ENCODE measurements around the gene CYP17A1.
"Not testable (repeated sequence)": the region's sequence is repeated elsewhere in the genome, so short reads cannot be mapped to it uniquely, and the experiment has no call there.

The CYP17A1 gene, protein sequence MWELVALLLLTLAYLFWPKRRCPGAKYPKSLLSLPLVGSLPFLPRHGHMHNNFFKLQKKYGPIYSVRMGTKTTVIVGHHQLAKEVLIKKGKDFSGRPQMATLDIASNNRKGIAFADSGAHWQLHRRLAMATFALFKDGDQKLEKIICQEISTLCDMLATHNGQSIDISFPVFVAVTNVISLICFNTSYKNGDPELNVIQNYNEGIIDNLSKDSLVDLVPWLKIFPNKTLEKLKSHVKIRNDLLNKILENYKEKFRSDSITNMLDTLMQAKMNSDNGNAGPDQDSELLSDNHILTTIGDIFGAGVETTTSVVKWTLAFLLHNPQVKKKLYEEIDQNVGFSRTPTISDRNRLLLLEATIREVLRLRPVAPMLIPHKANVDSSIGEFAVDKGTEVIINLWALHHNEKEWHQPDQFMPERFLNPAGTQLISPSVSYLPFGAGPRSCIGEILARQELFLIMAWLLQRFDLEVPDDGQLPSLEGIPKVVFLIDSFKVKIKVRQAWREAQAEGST

DNA sequence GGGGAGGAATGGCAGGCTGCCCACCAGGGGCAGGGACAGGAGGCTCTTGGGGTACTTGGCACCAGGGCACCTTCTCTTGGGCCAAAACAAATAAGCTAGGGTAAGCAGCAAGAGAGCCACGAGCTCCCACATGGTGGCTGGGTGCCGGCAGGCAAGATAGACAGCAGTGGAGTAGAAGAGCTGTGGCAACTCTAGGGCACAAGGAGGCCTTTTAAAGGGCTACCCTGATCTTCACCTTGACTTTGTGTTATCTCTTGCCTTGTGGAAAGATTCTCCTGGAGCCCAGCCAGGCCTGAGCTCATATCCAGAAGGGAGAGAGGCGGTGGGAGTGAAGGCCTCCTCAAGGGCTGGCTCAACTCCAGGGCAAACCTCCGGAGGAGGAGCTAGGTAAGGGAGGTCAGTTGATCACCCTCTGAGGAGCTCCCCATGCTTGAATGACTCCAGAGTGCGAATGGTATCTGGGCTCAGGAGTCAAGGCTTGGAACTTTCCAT is at the start of gene CYP17A1:
CYP17A1 (minus strand) TSS at position 184 of the 492 bp plus-strand sequence; CDS start at position 132, 52 bp downstream.
- no peak within 1 kb of the TSS for H3K27ac ChIP-seq
- DNase-seq (ENCODE audit: low read depth, low spot score), result no peak

DNA sequence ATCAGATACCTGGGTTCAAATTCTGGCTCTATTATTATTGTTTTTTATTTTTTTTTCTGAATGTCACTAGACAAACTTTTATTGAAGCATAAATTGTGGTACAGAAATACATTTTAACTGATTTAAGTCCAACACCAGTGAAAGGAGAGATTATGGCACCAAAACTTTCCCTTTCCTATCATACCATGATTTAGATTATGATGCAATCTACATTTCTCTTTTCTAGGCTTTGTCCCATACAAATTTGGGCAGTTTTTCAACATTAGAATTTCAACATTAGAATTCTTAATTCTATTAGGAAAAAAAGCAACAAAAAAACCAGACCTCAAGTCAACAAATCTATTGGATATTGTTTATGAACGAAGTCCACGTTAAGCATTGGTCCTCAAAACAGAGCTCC is 43.0 kb upstream of the CYP17A1 start:
- H3K27ac ChIP-seq, result no peak overlapping the region
- no peak for DNase-seq (ENCODE audit: low read depth, low spot score)

DNA sequence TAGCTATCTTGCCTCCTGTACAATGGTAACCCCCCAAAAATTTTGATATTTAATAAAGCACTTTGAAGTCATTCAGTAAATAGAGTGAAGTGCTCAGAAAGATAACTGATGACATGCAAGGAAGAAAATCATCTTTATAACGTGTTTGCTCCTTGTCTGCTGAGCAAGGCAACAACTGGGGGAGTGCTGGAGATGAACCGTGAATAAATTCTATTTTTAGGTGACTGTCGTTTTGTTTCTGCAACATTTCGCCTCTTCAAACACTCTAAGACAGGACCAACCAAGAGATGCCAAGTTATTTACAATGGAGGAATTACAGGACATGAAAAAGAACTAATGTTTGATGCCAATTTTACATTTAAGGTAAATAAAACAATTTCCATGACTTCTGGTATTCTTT is 41.4 kb upstream of the CYP17A1 start:
- no peak for DNase-seq (ENCODE audit: low read depth, low spot score)
- no peak overlapping the region for H3K27ac ChIP-seq

DNA sequence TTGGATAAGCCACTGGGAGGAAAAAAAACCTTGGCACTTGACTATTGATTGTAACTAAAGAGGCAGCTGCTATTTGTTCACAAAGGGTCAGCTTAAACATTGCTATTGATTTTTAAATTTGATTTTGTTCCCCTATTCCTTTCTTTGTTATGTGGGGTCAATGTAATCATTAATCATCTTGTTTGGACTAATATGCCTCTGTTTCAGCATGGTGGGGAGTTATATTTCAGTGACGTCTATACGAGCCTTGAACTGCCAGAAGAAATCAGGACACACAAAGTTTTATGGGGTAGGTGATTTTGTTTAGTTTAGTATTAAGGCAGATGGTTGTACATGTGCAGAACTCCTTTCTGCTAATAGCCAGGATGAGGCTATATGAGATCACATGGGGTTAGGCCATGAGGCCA is 39.5 kb upstream of the CYP17A1 start:
- DNase-seq (ENCODE audit: low read depth, low spot score), result no peak
- H3K27ac ChIP-seq, result no peak overlapping the region

DNA sequence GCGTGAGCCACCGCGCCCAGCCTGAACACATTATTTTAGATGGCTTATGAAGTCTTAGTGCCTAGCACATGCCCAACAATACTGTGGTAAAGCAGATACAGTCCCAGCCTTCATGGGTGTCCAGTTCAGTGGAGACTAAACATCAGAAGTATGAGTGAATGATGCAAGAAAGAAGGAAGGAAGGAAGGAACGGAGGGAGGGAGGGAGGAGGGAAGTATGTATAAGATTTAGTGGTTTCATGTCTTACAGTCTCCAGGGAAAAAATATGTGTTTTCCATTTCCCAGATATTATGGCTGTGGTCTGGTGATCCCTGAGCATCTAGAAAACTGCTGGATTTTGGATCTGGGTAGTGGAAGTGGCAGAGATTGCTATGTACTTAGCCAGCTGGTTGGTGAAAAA is 35.0 kb upstream of the CYP17A1 start:
- no peak overlapping the region for H3K27ac ChIP-seq

DNA sequence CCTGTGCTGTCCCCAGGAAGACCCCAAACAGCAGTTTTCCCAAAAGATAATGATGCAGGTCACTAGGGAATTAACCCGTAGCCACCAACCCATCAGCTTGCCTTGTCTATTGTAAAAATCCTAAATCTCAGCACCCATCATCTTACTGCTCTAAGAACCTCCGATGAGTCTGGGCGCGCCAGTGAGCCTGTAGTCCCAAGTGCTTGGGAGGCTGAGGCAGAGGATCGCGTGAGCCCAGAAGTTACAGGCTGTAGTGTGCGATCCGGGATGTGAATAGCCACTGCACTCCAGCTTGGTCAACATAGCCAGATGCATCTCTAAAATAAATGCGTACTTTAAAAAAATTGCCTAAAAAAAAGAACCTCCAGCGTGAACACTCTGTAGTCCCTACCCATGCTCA is 33.0 kb upstream of the CYP17A1 start:
- no peak for DNase-seq (ENCODE audit: low read depth, low spot score)

More for the DNA sequence above, 35.0 kb upstream of the CYP17A1 start:
- no peak for DNase-seq (ENCODE audit: low read depth, low spot score)

DNA sequence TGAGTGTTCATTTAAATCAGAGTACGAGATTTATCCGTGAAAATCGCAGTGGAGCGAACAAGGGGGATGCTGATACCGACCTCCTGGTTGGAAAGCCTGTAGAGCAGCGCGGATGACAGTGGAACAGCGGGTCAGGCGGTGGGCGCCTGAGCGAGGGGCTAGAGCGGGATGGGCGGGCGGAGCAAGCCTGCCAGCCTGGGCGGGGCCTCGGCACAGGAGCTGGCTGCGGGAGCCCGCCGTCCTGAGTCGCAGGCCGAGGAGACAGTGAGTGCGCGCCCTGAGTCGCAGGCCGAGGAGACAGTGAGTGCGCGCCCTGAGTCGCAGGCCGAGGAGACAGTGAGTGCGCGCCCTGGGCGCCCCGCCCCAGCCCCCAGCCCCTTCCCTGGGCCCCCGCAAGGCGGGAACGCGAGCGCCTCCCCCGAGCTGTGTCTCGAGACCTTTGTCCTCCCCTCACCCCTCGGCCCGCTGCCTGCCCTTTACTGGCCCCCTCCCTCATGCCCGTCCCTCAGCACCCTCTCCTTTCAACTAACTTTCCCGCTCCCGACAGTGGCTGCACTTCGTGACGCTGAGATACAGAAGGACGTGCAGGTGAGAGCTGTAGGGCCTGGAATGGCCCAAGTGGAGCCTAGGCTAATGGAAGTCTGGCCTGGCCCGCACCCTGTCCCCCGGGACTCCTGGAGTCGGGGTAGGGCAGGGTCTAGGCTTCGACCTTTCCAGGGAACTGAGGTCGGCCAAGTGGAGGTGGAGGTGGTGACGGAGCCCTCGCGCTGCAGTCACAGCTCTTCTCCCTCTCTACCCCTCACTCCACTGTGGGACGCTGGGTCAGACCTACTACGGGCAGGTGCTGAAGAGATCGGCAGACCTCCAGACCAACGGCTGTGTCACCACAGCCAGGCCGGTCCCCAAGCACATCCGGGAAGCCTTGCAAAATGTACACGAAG is 32.3 kb upstream of the CYP17A1 start, which contains the start of gene AS3MT:
AS3MT (plus strand) TSS at position 213 of the 941 bp plus-strand sequence; CDS start at position 336, 123 bp downstream.
- no peak for DNase-seq (ENCODE audit: low read depth, low spot score)

More for the DNA sequence above, 33.0 kb upstream of the CYP17A1 start:
- no peak overlapping the region for H3K27ac ChIP-seq

DNA sequence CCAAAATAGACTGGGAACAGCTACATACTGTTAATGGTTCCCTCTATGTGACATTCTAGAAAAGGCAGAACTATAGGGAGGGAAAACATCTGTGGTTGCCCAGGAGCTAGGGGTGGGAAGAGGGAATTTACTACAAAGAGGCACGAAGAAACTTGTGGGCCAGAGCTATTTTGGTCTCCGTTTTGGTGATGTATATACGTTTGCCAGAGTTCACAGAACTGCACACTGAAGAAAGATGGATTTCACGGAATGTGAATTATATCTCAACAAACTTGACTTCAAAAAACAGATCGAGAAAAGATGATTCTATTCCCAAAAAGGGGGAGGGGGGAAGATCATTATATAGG is 31.7 kb upstream of the CYP17A1 start:
- no peak overlapping the region for H3K27ac ChIP-seq
- no peak for DNase-seq (ENCODE audit: low read depth, low spot score)

More for the DNA sequence above, 32.3 kb upstream of the CYP17A1 start, which contains the start of gene AS3MT:
- no peak within 1 kb of the TSS for H3K27ac ChIP-seq

DNA sequence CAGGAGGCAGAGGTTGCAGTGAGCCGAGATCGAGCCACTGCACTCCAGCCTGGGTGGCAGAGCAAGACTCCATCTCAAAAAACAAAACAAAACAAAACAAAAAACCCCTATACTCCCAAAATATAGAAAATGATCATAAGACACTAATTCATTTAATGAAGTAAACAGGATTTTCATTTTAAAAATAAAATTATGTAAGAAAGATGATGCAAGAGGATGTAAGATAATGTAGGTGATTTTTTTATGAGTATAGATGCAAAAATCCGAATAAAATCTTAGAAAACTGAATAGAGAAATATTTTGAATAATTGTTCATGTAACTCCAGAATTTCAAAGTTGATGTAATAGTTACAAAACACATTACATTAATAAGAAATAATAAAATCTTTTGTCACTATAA is 28.4 kb upstream of the CYP17A1 start:
- DNase-seq (ENCODE audit: low read depth, low spot score), result no peak
- H3K27ac ChIP-seq, result no peak overlapping the region

DNA sequence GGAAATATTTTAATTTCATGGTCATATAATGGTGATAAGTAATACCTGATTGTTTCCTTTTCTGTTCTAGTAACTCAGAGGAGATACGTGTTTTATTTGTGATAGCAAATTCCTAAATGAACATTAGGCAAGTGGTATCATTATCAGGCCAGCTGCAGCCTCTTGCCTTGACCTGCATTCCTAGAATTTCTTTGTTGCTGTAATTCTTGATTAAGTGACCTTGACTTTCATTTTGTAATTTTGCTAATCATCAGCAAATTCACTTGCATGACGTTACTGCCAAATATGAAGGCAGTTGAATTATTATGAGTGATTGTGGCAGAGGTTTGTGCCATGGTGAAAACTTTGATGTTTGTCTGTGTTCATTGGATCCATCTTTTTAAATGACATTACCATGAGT is 26.4 kb upstream of the CYP17A1 start:
- DNase-seq (ENCODE audit: low read depth, low spot score), result no peak
- no peak overlapping the region for H3K27ac ChIP-seq

DNA sequence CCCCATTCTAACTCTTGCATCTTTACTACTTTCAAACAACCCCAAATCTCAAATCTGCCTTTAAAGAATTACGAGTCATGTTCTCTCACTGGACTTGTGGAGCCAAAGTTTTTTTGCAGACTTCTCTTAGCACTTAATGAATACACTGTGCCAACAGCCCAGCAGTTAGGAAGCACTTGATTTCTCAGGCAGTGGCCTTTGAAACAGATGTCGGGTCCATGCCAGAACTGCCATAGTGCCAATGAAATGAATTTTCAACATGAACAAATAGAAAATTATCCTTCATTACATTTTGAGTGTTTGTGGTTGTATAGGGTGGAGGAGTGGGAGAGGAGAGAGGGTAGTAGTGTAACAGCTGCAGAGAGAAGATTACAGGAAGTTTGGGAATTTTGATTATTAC is 22.7 kb upstream of the CYP17A1 start:
- DNase-seq (ENCODE audit: low read depth, low spot score), result no peak
- no peak overlapping the region for H3K27ac ChIP-seq

DNA sequence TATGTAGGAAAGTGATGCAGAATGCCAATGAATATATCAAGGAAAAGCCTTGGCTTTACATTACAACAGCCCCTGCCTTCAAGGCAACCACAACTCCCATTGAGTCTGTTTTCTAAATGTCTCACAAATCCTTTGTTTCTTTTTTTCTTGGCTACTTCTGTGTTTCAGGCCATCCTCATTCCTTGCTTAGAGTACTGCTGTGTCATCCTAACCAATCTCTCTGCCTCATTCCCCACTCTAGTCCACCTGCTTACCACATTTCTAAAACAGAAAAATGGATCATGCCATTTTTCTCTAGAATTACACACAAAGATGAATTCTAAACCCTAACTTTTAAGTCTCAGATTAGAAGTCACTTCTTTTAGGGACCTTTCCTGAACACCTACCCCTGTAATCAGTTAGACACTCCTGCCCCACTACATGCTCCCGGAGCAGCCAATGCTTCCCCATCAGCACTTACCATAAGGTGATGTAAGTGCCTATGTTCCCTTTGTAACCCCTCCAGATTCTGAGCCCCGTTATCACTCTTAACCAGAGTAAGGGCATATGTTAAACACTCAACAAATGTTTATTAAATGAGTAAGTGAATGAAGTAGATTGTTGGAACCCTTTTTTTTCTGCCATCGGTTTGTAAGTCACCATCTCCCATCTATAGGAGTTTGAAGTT is 19.7 kb upstream of the CYP17A1 start:
- H3K27ac ChIP-seq, result peak overlapping the region; percentile 72
- no peak for DNase-seq (ENCODE audit: low read depth, low spot score)

DNA sequence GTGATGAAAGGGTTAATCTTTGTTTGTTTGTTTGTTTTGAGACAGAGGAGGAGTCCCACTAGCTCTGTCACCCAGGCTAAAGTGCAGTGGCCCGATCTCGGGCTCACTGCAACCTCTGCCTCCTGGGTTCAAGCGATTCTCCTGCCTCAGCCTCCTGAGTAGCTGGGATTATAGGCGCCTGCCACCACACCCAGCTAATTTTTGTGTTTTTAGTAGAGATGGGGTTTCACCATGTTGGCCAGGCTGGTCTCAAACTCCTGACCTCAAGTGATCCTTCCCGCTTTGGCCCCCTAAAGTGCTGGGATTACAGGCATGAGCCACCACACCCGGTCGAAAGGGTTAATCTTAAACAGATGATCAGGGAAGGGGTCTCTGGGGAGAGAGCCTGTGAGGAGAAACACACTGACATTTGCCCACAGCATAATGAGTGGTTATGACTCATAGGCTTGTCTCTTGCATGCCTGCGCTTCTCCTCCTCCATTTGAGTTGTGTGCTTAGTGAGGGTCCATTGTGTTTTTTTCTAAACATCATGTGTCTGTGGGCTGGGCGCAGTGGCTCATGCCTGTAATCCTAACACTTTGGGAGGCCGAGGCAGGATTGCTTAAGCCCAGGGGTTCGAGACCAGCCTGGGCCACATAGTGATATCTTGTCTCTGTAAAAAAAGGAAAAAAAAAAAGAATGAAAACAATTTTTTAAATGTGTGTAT is 18.7 kb upstream of the CYP17A1 start:
- H3K27ac ChIP-seq, result peak overlapping the region; percentile 72
- peak; percentile 61 for DNase-seq (ENCODE audit: low read depth, low spot score)

DNA sequence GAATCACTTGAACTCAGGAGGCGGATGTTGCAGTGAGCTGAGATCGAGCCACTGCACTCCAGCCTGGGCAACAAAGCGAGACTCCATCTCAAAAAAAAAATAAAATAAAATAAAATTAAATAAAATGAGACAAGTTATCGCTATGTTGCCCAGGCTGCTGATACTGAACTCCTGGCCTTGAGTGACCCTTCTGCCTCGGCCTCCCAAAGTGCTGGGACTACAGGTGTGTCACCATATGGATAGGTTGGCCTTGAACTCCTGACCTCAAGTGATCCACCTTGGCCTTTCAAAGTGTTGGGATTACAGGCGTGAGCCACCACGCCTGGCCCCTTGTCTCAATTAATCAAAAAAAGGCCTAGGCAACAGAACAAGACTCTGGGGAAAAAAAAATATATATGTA is 16.0 kb upstream of the CYP17A1 start:
- DNase-seq (ENCODE audit: low read depth, low spot score); H3K27ac ChIP-seq: not testable (repeated sequence)

DNA sequence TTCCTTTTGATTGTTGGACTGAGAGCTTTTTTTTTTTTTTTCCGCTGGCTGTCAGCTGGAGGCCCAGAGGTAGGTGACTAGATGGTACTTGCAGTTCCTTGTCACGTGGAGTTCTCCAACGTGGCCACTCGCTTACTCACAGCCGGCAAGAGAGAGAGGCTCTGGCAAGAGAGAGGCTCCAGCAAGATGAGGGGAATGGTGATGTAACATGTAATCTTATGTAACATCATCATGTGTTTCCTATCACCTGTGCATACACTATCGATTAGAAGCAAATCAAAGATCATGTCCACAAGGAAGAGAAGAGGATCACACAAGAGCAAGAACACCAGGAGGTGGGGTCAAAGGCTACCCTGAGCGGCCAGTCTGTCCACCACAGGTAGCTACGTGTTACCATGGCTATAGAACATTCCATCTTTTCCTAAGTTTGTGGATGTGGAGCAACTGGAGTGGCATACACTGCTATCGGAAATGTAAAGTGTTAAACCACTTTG is 12.9 kb upstream of the CYP17A1 start:
- H3K27ac ChIP-seq, result no peak overlapping the region
- DNase-seq (ENCODE audit: low read depth, low spot score), result peak; percentile 31

DNA sequence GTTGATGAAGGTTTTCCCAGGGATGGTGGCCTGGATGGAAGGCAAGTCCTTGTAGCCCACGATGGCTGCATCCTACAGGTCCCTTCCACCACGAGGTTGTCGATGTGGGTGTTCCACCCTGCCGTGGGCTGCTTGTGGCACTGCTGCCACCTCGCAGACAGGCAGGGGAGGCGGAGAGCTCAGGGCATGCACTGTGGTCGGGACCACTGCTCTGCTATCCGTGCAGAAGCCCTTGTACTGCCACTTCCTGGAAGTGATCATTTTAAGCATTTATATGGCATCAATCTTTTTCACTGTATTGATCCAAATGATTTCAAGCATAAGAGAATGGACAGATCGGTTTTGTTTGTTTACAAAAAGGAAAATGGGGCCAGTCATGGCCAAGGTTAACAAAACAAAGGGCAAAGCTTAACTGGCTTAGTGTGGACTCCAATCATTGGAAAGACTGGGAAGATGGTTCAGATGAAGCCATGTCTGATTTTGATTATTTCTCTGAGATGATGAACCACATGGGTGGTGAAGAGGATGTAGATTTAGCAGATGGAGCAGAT is 8.2 kb upstream of the CYP17A1 start:
- H3K27ac ChIP-seq, result no peak overlapping the region
- no peak for DNase-seq (ENCODE audit: low read depth, low spot score)

DNA sequence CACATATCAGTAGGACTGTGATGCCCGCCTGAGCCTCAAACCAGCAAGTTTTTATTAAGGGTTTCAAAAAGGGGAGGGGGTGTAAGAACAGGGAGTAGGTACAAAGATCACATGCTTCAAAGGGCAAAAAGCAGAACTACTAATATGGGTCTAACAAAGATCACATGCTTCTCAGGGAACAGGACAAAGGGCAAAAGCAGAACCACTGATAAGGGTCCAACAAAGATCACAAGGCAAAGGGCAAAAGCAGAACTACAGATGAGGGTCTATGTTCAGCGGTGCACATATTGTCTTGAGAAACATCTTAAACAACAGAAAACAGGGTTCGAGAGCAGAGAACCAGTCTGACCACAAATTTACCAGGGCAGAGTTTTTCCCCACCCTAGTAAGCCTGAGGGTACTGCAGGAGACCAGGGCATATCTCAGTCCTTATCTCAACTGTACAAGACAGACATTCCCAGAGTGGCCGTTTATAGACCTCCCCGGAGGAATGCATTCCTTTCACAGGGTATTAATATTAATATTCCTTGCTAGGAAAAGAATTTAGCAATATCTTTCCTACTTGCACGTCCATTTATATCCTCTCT is 7.1 kb upstream of the CYP17A1 start:
- DNase-seq (ENCODE audit: low read depth, low spot score); H3K27ac ChIP-seq: not testable (repeated sequence)

DNA sequence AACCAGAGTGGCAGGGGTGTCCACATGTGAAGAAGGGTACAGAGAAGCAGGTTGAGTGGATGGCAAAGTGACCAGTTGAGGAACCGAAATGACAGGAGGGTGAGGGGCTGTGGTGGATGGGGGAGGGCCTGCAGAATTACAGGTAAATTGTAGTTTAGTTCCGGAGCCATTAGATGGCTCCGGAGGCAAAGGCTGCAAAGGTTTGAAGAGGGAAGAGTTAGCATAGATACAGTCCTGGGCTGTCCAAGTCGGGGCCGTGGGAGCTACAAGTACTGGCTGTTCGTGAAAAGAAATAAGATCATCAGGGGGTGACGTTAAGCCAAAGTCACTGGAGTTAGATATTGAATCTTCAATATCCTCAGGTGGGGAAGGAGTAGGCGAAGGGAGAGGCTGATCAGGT is 5.9 kb upstream of the CYP17A1 start:
- DNase-seq (ENCODE audit: low read depth, low spot score); H3K27ac ChIP-seq: not testable (repeated sequence)

Data from epithelial cell of prostate (primary cell).